ENCODE measurements around the gene TASOR. TPM values are rescaled to one million over a fixed set of nuclear protein-coding genes. Genes with fewer than 3 reads are reported as not detected.

TASOR gene
- total and polyA plus RNA-seq, 4 donors: 5.6 to 51.3 (median 19.2) TPM

DNA sequence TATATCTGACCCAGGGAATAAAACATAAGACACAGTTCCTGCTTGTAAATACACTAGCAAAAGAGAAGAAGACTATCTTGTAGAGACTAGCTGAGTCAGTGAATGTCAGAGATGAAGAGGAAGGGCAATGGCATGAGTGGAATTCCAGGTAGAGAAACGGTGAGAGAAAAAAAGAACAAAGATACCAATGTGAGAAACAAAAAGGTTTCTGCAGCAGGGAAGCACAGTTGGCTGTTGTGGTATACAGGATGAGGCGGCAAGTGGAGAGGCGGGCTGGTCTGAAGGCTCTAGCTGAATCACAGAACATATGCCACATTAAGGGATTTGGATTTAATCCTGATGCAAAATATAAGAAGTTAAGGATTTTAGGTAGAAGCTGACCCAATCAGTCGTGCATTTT is 17.1 kb upstream of the TASOR start:
- TF ChIP-seq GABPA (IDR thresholded peaks at IDR 0.05 in 1 of 2, conservative IDR thresholded peaks at IDR 0.05 in 1 of 2): no peak
- TF ChIP-seq, protein P1, sequence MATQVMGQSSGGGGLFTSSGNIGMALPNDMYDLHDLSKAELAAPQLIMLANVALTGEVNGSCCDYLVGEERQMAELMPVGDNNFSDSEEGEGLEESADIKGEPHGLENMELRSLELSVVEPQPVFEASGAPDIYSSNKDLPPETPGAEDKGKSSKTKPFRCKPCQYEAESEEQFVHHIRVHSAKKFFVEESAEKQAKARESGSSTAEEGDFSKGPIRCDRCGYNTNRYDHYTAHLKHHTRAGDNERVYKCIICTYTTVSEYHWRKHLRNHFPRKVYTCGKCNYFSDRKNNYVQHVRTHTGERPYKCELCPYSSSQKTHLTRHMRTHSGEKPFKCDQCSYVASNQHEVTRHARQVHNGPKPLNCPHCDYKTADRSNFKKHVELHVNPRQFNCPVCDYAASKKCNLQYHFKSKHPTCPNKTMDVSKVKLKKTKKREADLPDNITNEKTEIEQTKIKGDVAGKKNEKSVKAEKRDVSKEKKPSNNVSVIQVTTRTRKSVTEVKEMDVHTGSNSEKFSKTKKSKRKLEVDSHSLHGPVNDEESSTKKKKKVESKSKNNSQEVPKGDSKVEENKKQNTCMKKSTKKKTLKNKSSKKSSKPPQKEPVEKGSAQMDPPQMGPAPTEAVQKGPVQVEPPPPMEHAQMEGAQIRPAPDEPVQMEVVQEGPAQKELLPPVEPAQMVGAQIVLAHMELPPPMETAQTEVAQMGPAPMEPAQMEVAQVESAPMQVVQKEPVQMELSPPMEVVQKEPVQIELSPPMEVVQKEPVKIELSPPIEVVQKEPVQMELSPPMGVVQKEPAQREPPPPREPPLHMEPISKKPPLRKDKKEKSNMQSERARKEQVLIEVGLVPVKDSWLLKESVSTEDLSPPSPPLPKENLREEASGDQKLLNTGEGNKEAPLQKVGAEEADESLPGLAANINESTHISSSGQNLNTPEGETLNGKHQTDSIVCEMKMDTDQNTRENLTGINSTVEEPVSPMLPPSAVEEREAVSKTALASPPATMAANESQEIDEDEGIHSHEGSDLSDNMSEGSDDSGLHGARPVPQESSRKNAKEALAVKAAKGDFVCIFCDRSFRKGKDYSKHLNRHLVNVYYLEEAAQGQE (IDR thresholded peaks at IDR 0.05): no peak
- TF ChIP-seq RAD21 (IDR thresholded peaks at IDR 0.05): no peak
- TF ChIP-seq FOXA2 (IDR thresholded peaks at IDR 0.05): no peak
- Histone ChIP-seq H3K4me1 (ENCODE audit: control insufficient read depth in 4 of 4, insufficient read depth in 4 of 4, low read length in 3 of 4) (no peaks in the 10 kb centered on the region), H3K9ac (ENCODE audit: low read depth in 1 of 2, low read length in 2 of 2) (no peak overlapping the region), H3K4me3 (ENCODE audit: low read depth in 1 of 3, low read length in 3 of 3) (no peak overlapping the region), H3K27me3 (ENCODE audit: control insufficient read depth in 4 of 4, insufficient read depth in 4 of 4, low read length in 3 of 4) (no peaks in the 10 kb centered on the region), H3K27ac (ENCODE audit: low read depth in 1 of 2, low read length in 2 of 2) (no peak overlapping the region), H3K36me3 (ENCODE audit: control insufficient read depth in 4 of 4, insufficient read depth in 3 of 4, low read depth in 1 of 4, low read length in 3 of 4) (no peaks in the 10 kb centered on the region), H3K9me3 (ENCODE audit: control insufficient read depth in 4 of 4, low read length in 3 of 4) (no peaks in the 10 kb centered on the region)
- no peak for DNase-seq (ENCODE audit: low spot score)
- 72% methylated on average over 4 of the region's 4 CpGs for WGBS

DNA sequence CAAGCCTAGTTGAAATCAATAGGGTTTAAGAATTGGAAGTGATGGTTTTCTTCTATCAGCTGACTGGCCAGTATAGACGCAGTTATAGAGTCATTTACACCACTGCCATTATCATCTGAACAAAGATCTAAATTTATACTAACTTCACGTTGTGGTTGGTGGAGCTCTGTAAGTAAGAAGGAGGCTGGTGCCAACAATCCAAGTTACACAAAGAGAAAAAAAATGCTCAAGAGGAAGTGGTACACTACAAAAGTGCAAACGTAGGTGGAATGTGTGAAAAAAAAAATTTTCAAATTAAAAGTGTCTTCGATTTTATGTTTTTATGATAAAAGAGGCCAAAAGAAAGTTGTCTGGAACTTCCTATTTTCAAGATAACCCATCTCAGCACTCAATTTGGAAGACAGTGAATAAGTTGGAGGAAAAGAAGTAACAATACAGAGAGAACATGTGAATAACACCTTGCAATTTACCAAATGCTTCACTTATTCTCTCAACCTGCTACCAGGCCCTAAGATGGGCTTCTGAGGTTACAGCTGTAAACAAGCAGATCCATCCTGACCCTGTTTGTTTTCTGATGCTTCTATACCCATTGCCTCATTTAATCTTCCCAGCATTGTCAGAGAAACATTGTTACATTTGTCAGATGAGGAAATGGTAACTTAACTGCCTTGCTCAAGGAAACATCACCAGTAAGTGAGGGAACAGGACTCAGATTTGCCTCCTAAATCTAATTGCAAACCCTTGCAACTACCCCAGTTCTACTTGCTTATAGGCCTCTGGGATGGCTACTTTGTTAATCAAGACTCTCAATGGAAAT is 12.0 kb upstream of the TASOR start:
- H3K4me1 ChIP-seq (ENCODE audit: control insufficient read depth in 4 of 4, insufficient read depth in 4 of 4, low read length in 3 of 4): peaks cover 0 to 4% (median 0%) of the 10 kb centered on the region in 4 donors
- H3K4me3 ChIP-seq (ENCODE audit: low read depth in 1 of 3, low read length in 3 of 3): no peak overlapping the region
- no peaks in the 10 kb centered on the region for H3K9me3 ChIP-seq (ENCODE audit: control insufficient read depth in 4 of 4, low read length in 3 of 4)
- no peaks in the 10 kb centered on the region for H3K27me3 ChIP-seq (ENCODE audit: control insufficient read depth in 4 of 4, insufficient read depth in 4 of 4, low read length in 3 of 4)
- no peak overlapping the region for H3K9ac ChIP-seq (ENCODE audit: low read depth in 1 of 2, low read length in 2 of 2)
- WGBS: 55% methylated on average over 4 of the region's 4 CpGs
- DNase-seq (ENCODE audit: low spot score): no peak
- no peak overlapping the region for H3K27ac ChIP-seq (ENCODE audit: low read depth in 1 of 2, low read length in 2 of 2)
- H3K36me3 ChIP-seq (ENCODE audit: control insufficient read depth in 4 of 4, insufficient read depth in 3 of 4, low read depth in 1 of 4, low read length in 3 of 4): no peaks in the 10 kb centered on the region
- no peak for TF ChIP-seq TAF1 (conservative IDR thresholded peaks at IDR 0.05)
- no peak for TF ChIP-seq RAD21 (IDR thresholded peaks at IDR 0.05)
- TF ChIP-seq, protein P2, sequence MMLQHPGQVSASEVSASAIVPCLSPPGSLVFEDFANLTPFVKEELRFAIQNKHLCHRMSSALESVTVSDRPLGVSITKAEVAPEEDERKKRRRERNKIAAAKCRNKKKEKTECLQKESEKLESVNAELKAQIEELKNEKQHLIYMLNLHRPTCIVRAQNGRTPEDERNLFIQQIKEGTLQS (IDR thresholded peaks at IDR 0.05): no peak
- no peak for TF ChIP-seq NR2F2 (IDR thresholded peaks at IDR 0.05)
- TF ChIP-seq, protein P3, sequence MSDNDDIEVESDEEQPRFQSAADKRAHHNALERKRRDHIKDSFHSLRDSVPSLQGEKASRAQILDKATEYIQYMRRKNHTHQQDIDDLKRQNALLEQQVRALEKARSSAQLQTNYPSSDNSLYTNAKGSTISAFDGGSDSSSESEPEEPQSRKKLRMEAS (IDR thresholded peaks at IDR 0.05): no peak
- no peak for TF ChIP-seq RXRA (IDR thresholded peaks at IDR 0.05)
- no peak for TF ChIP-seq FOXA2 (IDR thresholded peaks at IDR 0.05)
- TF ChIP-seq, protein P4, sequence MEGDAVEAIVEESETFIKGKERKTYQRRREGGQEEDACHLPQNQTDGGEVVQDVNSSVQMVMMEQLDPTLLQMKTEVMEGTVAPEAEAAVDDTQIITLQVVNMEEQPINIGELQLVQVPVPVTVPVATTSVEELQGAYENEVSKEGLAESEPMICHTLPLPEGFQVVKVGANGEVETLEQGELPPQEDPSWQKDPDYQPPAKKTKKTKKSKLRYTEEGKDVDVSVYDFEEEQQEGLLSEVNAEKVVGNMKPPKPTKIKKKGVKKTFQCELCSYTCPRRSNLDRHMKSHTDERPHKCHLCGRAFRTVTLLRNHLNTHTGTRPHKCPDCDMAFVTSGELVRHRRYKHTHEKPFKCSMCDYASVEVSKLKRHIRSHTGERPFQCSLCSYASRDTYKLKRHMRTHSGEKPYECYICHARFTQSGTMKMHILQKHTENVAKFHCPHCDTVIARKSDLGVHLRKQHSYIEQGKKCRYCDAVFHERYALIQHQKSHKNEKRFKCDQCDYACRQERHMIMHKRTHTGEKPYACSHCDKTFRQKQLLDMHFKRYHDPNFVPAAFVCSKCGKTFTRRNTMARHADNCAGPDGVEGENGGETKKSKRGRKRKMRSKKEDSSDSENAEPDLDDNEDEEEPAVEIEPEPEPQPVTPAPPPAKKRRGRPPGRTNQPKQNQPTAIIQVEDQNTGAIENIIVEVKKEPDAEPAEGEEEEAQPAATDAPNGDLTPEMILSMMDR (IDR thresholded peaks at IDR 0.05; ENCODE audit: low read depth, low read length, missing input control): no peak
- no peak for TF ChIP-seq HNF4A (conservative IDR thresholded peaks at IDR 0.05)
- TF ChIP-seq, protein P5, sequence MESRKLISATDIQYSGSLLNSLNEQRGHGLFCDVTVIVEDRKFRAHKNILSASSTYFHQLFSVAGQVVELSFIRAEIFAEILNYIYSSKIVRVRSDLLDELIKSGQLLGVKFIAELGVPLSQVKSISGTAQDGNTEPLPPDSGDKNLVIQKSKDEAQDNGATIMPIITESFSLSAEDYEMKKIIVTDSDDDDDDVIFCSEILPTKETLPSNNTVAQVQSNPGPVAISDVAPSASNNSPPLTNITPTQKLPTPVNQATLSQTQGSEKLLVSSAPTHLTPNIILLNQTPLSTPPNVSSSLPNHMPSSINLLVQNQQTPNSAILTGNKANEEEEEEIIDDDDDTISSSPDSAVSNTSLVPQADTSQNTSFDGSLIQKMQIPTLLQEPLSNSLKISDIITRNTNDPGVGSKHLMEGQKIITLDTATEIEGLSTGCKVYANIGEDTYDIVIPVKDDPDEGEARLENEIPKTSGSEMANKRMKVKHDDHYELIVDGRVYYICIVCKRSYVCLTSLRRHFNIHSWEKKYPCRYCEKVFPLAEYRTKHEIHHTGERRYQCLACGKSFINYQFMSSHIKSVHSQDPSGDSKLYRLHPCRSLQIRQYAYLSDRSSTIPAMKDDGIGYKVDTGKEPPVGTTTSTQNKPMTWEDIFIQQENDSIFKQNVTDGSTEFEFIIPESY (IDR thresholded peaks at IDR 0.05): no peak
- TF ChIP-seq FOXA1 (IDR thresholded peaks at IDR 0.05): no peak
- no peak for TF ChIP-seq HNF4G (IDR thresholded peaks at IDR 0.05)
- TF ChIP-seq SP1 (IDR thresholded peaks at IDR 0.05): no peak
- no peak for TF ChIP-seq GABPA (IDR thresholded peaks at IDR 0.05 in 1 of 2, conservative IDR thresholded peaks at IDR 0.05 in 1 of 2)
- no peak for TF ChIP-seq YY1 (IDR thresholded peaks at IDR 0.05)
- no peak for TF ChIP-seq JUND (IDR thresholded peaks at IDR 0.05)
- TF ChIP-seq EGR1 (IDR thresholded peaks at IDR 0.05; ENCODE audit: low read depth in 2 of 2): no peak
- TF ChIP-seq, protein P1 (IDR thresholded peaks at IDR 0.05): no peak
